Keratinocyte (primary cell): ENCODE data around the gene CD96.

ENCODE experiments used
- CTCF ChIP-seq, 3 experiments: IDR thresholded peaks in 1 of 3; conservative IDR thresholded peaks in 1 of 3; optimal IDR thresholded peaks in 1 of 3; 2 replicates in 2 of 3; 3 replicates in 1 of 3; pipeline versions ENCODE3 to v1.5.1; 2011; ENCODE audit warnings: low read length in 3 of 3, mild to moderate bottlenecking in 3 of 3, moderate library complexity in 2 of 3, control low read depth in 1 of 3, inconsistent platforms in 1 of 3; ENCODE audit not compliant: insufficient read depth in 2 of 3; ENCODE audit errors: extremely low read depth in 1 of 3
- EZH2 ChIP-seq: IDR thresholded peaks from one replicate; pipeline ENCODE4 v1.6.1; 2012; ENCODE audit warnings: inconsistent platforms, mild to moderate bottlenecking, low read length, moderate library complexity

- no peak for TF ChIP-seq CTCF (optimal IDR thresholded peaks at IDR 0.05 in 1 of 3, IDR thresholded peaks at IDR 0.05 in 1 of 3, conservative IDR thresholded peaks at IDR 0.05 in 1 of 3; ENCODE audit: extremely low read depth in 1 of 3, insufficient read depth in 2 of 3, low read length in 3 of 3)
- TF ChIP-seq EZH2, result no peak
Observed at GRCh38 chr3:111617406-111617805, 75.4 kb downstream of the CD96 start.
